GM21390 (cell line): ENCODE measurements around the gene GRK3.
A peak's percentile ranks its signal among the peaks of the same experiment; 100 is the strongest.

ENCODE experiments used
- ATAC-seq: cut with Tn5 transposase; IDR thresholded peaks from one replicate; pipeline ENCODE4 v1.9.1; 2021; ENCODE audit not compliant: unreplicated experiment

The GRK3 gene

GRCh38 chr22:25656724-25657123 is 92.2 kb downstream of the GRK3 start:
- ATAC-seq, result peak; percentile 84

GRCh38 chr22:25658633-25659032 is 94.2 kb downstream of the GRK3 start:
- ATAC-seq, result no peak

- ATAC-seq, result no peak
Observed at GRCh38 chr22:25659413-25659812, 94.9 kb downstream of the GRK3 start.

GRCh38 chr22:25660336-25660735 is 95.9 kb downstream of the GRK3 start:
- ATAC-seq, result no peak

GRCh38 chr22:25661073-25661472 is 96.6 kb downstream of the GRK3 start:
- no peak for ATAC-seq

- ATAC-seq, result no peak
Observed at GRCh38 chr22:25663654-25664053, 99.2 kb downstream of the GRK3 start.

- ATAC-seq, result no peak
Observed at GRCh38 chr22:25666308-25666707, 101.8 kb downstream of the GRK3 start.

- no peak for ATAC-seq
Observed at GRCh38 chr22:25668437-25668836, 104.0 kb downstream of the GRK3 start.

GRCh38 chr22:25669253-25670069 is 105.0 kb downstream of the GRK3 start:
- no peak for ATAC-seq

- ATAC-seq, result no peak
Observed at GRCh38 chr22:25670070-25670461, 105.6 kb downstream of the GRK3 start.

- ATAC-seq, result no peak
Observed at GRCh38 chr22:25672289-25673084, 108.0 kb downstream of the GRK3 start.

GRCh38 chr22:25673713-25674112 is 109.2 kb downstream of the GRK3 start:
- ATAC-seq, result no peak

GRCh38 chr22:25677631-25678030 is 113.2 kb downstream of the GRK3 start:
- no peak for ATAC-seq

- ATAC-seq, result no peak
Observed at GRCh38 chr22:25680051-25680450, 115.6 kb downstream of the GRK3 start.

GRCh38 chr22:25680956-25681355 is 116.5 kb downstream of the GRK3 start:
- no peak for ATAC-seq

GRCh38 chr22:25682109-25682508 is 117.6 kb downstream of the GRK3 start:
- no peak for ATAC-seq

GRCh38 chr22:25688627-25689026 is 124.2 kb downstream of the GRK3 start:
- no peak for ATAC-seq

GRCh38 chr22:25689631-25690030 is 125.2 kb downstream of the GRK3 start:
- no peak for ATAC-seq

GRCh38 chr22:25690798-25691197 is 126.3 kb downstream of the GRK3 start:
- no peak for ATAC-seq

GRCh38 chr22:25692397-25693267 is 128.2 kb downstream of the GRK3 start:
- no peak for ATAC-seq

GRCh38 chr22:25693268-25693565 is 128.7 kb downstream of the GRK3 start:
- ATAC-seq, result no peak
